GM12891 (cell line): ENCODE data around the gene HSF2BP.

ENCODE experiments used
- DNase-seq: peaks from one replicate; pipeline ENCODE4 v3.0.0; 2011; ENCODE audit warnings: low spot score; ENCODE audit not compliant: insufficient read length
- FAIRE-seq: peaks from 2 replicates; lab custom pipeline; 2011; peaks lifted over from hg19 to GRCh38; lab: Jason Lieb, UNC
- PAX5 ChIP-seq: IDR thresholded peaks from 2 replicates; pipeline ENCODE4 v1.6.1; 2011; ENCODE audit warnings: low read length, moderate library complexity, mild to moderate bottlenecking; ENCODE audit not compliant: insufficient read depth, severe bottlenecking
- POLR2A ChIP-seq: IDR thresholded peaks from 2 replicates; pipeline ENCODE4 v1.6.1; 2011; ENCODE audit warnings: low read depth, low read length, control low read depth
- POLR2AphosphoS5 ChIP-seq: IDR thresholded peaks from 2 replicates; pipeline ENCODE4 v1.6.1; 2011; ENCODE audit warnings: low read depth, low read length, control low read depth
- POU2F2 ChIP-seq: IDR thresholded peaks from 2 replicates; pipeline ENCODE4 v1.6.1; 2011; ENCODE audit warnings: low read depth, mild to moderate bottlenecking, control low read depth, low read length, moderate library complexity
- SPI1 ChIP-seq: IDR thresholded peaks from 2 replicates; pipeline ENCODE4 v1.6.1; 2011; ENCODE audit warnings: low read depth, low read length, control low read depth
- TAF1 ChIP-seq: IDR thresholded peaks from 2 replicates; pipeline ENCODE4 v1.6.1; 2011; ENCODE audit warnings: low read depth, low read length, control low read depth

Gene HSF2BP

GRCh38 chr21:43697758-43698643, 38.7 kb upstream of the HSF2BP start:
- TF ChIP-seq POLR2A (no peak), POU2F2 (no peak), POLR2AphosphoS5 (no peak), PAX5 (no peak), TAF1 (no peak), SPI1 (no peak)
- DNase-seq (no peak), FAIRE-seq (no peak)

- no peak for TF ChIP-seq POU2F2
- TF ChIP-seq PAX5: no peak
- TF ChIP-seq POLR2A: no peak
- no peak for TF ChIP-seq SPI1
- no peak for TF ChIP-seq POLR2AphosphoS5
- TF ChIP-seq TAF1: no peak
- DNase-seq (no peak), FAIRE-seq (no peak)
These were observed 36.9 kb upstream of the HSF2BP start for GRCh38 chr21:43696214-43696613.

GRCh38 chr21:43694437-43695079, 35.3 kb upstream of the HSF2BP start:
- no peak for DNase-seq
- FAIRE-seq: no peak
- TF ChIP-seq POLR2A: no peak
- no peak for TF ChIP-seq POLR2AphosphoS5
- no peak for TF ChIP-seq POU2F2
- TF ChIP-seq TAF1: no peak
- no peak for TF ChIP-seq PAX5
- no peak for TF ChIP-seq SPI1

DNA sequence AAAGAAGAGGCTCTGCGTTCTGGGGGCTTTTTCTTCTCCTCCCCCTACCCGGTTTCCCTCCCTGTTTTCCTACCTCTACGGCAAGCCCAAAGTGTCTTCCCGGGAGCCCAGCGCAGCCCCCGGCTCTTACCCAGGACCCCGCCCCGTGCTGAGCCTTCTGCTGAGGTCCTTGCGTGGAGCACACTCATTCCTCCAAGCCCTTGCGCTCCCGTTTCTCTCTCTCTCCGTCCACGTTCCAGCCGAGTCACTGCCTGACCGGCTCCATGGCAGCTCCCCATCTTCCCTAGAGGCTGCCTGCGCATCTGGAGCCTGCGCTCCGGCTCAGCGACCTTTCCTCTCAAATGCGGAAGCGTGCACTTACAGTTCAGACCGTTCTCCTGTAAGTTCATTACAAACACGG, 34.7 kb upstream of the HSF2BP start:
- DNase-seq (no peak), FAIRE-seq (no peak)
- TF ChIP-seq TAF1 (no peak), POLR2A (no peak), POLR2AphosphoS5 (no peak), POU2F2 (no peak), SPI1 (no peak), PAX5 (no peak)

DNA sequence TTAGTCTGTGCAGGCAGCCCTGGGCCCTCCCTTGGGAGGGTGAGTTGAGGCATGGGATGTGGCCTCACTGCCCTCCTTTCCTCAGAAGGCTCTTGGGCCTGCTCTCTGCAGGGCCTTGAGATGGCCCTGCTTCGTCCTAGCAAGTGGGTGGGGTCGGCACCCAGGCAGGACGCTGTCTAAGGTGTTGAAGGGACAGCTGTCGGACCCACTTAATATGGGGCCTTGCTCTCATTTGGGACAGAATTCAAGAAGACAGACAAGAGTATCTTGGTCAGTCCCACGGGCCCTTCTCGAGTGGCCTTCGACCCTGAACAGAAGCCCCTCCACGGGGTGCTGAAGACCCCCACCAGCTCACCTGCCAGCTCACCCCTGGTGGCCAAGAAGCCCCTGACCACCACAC, 33.7 kb upstream of the HSF2BP start:
- TF ChIP-seq POLR2A: no peak
- no peak for TF ChIP-seq SPI1
- no peak for TF ChIP-seq TAF1
- no peak for TF ChIP-seq PAX5
- no peak for TF ChIP-seq POU2F2
- no peak; the same call in 1 of the 2 replicates for TF ChIP-seq POLR2AphosphoS5
- FAIRE-seq (no peak), DNase-seq (no peak)

DNA sequence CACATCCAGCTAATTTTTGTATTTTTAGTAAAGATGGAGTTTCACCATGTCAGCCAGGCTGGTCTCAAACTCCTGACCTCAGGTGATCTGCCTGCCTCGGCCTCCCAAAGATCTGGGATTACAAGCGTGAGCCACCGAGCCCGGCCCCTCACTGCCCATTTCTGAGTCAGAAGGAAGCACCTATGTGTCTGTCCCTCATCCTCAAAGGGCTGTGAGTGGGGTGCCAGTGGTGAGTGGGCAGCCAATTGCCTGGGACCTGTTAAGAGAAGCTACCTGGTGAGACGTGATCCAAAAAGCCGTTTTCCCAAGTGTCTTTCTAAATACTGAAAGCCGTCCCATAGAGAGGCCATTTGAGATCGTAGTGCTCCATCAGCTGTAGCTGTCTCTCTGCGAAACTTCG, 32.5 kb upstream of the HSF2BP start:
- DNase-seq (no peak), FAIRE-seq (no peak)
- TF ChIP-seq PAX5 (no peak), POLR2A (no peak), SPI1 (no peak), TAF1 (no peak), POLR2AphosphoS5 (no peak), POU2F2 (no peak)

- TF ChIP-seq POU2F2: no peak
- TF ChIP-seq PAX5: no peak
- TF ChIP-seq POLR2AphosphoS5: no peak
- TF ChIP-seq POLR2A: no peak
- TF ChIP-seq TAF1: no peak
- TF ChIP-seq SPI1: no peak
- FAIRE-seq (no peak), DNase-seq (no peak)
These were observed 32.0 kb upstream of the HSF2BP start for GRCh38 chr21:43691086-43691795.

DNA sequence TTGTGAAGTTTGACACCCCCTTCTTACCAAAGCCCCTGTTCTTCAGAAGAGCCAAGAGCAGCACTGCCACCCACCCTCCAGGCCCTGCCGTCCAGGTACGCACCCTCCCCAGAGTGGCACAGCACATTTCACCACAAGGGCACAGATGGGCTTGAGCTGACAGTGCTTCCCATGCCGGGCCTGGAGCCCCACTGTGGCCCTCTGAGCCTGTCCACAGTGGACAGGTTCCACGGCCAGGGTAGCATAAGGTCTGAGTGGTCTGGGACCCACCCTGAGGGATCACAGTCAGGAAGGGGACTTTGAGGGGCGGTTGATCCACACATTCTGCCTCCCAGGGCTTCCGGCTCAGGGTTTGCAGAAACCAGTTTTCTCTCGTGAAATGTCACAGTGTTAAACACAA, 31.1 kb upstream of the HSF2BP start:
- TF ChIP-seq POLR2AphosphoS5: 0 out of 2 replicates have a peak, but pooled peaks have one; percentile 20
- TF ChIP-seq POU2F2: no peak
- DNase-seq (no peak), FAIRE-seq (no peak)

DNA sequence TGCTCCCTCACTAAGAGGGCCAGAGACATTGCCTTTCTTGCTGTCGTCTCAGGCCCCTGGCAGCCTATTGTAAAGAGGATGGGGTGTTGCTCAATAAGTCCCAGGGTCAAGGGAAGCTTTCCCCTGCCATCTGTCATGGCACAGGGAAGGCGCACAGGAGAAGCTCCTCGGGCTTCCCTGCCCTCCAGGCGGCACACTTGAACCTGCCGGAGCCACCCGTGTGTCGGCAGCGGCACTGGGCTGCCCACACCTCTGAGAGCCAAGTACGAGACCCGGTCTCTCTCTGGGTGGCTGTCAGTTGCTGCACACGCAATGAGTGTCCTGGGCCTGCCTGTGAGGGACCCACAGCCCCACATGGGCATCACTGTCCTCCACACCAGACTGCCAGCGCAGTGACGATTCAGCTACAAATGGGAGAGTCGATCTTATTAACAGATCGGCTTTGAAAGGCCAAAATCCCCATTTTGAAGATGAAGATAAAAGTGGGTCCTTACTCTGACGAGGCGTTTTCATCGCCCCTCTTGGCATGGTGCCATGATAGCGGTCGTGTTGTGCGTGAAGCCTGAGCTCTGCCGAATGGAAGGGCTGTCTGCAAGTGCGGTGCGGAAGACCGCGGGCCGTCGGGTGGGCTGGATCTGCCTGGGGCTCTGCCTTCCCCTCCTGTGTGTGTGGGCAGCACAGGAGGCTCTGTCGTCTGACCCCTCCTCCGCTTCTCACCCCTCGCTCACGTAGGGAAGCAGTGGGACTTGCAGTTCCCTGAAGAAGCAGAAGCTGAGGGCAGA, 30.5 kb upstream of the HSF2BP start:
- FAIRE-seq (no peak), DNase-seq (no peak)
- TF ChIP-seq POU2F2: no peak
- TF ChIP-seq PAX5: no peak
- TF ChIP-seq POLR2AphosphoS5: peak; percentile 59; the same call in 1 of the 2 replicates
- no peak for TF ChIP-seq SPI1
- TF ChIP-seq POLR2A: no peak
- TF ChIP-seq TAF1: no peak

GRCh38 chr21:43688906-43689305, 29.6 kb upstream of the HSF2BP start:
- no peak for DNase-seq
- FAIRE-seq: no peak
- TF ChIP-seq POU2F2 (no peak), SPI1 (no peak), PAX5 (no peak), TAF1 (no peak), POLR2AphosphoS5 (no peak), POLR2A (no peak)
